GM12891 (cell line): ENCODE measurements around the gene STAP1.

Source experiments
- POLR2A ChIP-seq: IDR thresholded peaks from 2 replicates; pipeline ENCODE4 v1.6.1; 2011; ENCODE audit warnings: low read depth, low read length, control low read depth
- POLR2AphosphoS5 ChIP-seq: IDR thresholded peaks from 2 replicates; pipeline ENCODE4 v1.6.1; 2011; ENCODE audit warnings: low read depth, low read length, control low read depth
- SPI1 ChIP-seq: IDR thresholded peaks from 2 replicates; pipeline ENCODE4 v1.6.1; 2011; ENCODE audit warnings: low read depth, low read length, control low read depth
- TAF1 ChIP-seq: IDR thresholded peaks from 2 replicates; pipeline ENCODE4 v1.6.1; 2011; ENCODE audit warnings: low read depth, low read length, control low read depth

- TF ChIP-seq POLR2AphosphoS5: no peak
- TF ChIP-seq SPI1: no peak
- TF ChIP-seq POLR2A: no peak
- TF ChIP-seq TAF1: no peak
These were observed 76.8 kb downstream of the STAP1 start for GRCh38 chr4:67635331-67635730.
